Heart left ventricle (tissue), 13 donors: Measurements from ENCODE around the gene SPDYE11.
"Not testable (repeated sequence)": the region's sequence is repeated elsewhere in the genome, so short reads cannot be mapped to it uniquely, and the experiment has no call there.

ENCODE experiments used
- CTCF ChIP-seq, 12 donors: fragments of 200-600 bp; sonication (generic) in 4 of 12; IDR thresholded peaks; one replicate each; pipeline versions ENCODE4 v1.5.0 to v1.8.0; 2018 to 2022; ENCODE audit warnings: antibody characterized with exemption in 12 of 12, mild to moderate bottlenecking in 5 of 12
- POLR2A ChIP-seq, 2 donors: fragments of 450-650 bp; IDR thresholded peaks; one replicate each; pipeline ENCODE4 v1.6.1; 2017; ENCODE audit warnings: antibody characterized with exemption in 2 of 2, mild to moderate bottlenecking in 2 of 2, moderate library complexity in 2 of 2
- donor health status: ischemic (EF 13 %, LVEDD 7.1; RV severe dilation, severe dysfunction).
- donor health status: DM: no; HTN: yes; CAD: no.
- donor health status: DM: no; HTN: no; CAD: no.
- donor health status: ischemic (EF 25% LVEDD 6.9; RV normal size, moderate dysfunction).
- donor health status: ischemic (EF 25% LVEDD 5.7; RV mildly dilated, moderate dysfunction).
- donor health status: ischemic (EF 35%, LVEDD 5.7; RV mildly dilated, moderate dysfunction).
- donor health status: nonischemic (EF 11% LVEDD 7.7; RV severe dilation, severe dysfunction).
- donor health status: DM: yes; HTN: yes; CAD: no.
- donor health status: PGD.
- donor health status: ischemic (EF 29% LVEDD 5.4; RV normal size, mild dysfunction).
- donor health status: nonischemic (EF 23%, LVEDD 6.1; RV moderate dilation, normal function).

- TF ChIP-seq CTCF, POLR2A (IDR thresholded peaks at IDR 0.05): not testable (repeated sequence)
Observed at GRCh38 chr7:73085938-73086337, 28.2 kb upstream of the SPDYE11 start, which contains the start of gene SPDYE9.
